ENCODE measurements around the gene NR1I3. TPM values are rescaled to one million over a fixed set of nuclear protein-coding genes. Genes with fewer than 3 reads are reported as not detected.
A peak's percentile ranks its signal among the peaks of the same experiment; 100 is the strongest.

The NR1I3 gene
- total RNA-seq, 1 experiment from 2014 or later = not detected

DNA sequence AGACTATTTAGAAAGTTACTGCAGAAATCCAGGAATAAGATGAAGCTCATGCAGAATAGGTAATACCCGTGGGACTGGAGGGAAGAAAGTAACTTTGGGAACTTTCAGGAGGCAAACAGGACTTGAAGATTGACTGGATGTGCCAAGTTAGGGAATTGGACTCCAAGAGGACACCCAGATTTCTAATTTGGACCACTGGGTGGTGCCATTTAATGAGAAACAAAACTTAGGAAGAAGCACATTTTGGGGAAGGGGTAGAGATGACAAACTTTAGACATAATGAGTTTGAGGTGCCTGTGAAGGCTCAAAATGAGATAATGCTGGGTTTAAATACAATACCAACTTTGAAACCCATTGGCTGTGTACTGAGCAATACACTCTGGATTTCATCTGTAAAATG, 57.4 kb downstream of the NR1I3 start:
- Histone ChIP-seq H3K36me3 (ENCODE audit: low read depth) (no peaks in the 10 kb centered on the region), H3K27me3 (ENCODE audit: insufficient read depth, low read depth) (no peaks in the 10 kb centered on the region), H3F3A (ENCODE audit: insufficient read depth, low read depth) (peaks cover 13% of the 10 kb centered on the region; the same call in 1 of the 2 replicates), H3K27ac (no peak overlapping the region), H3K4me1 (replicated peaks; ENCODE audit: insufficient read depth) (peaks cover 25% of the 10 kb centered on the region), H4K20me1 (ENCODE audit: insufficient read depth) (no peaks in the 10 kb centered on the region), H2AFZ (no peak overlapping the region), H3K4me3 (no peak overlapping the region), H3K4me2 (no peak overlapping the region), H3K9me3 (ENCODE audit: insufficient read depth, low read depth) (no peaks in the 10 kb centered on the region), H3K9me2 (ENCODE audit: insufficient read depth) (no peaks in the 10 kb centered on the region), H3K79me2 (ENCODE audit: low read depth) (peaks cover 14% of the 10 kb centered on the region)
- intact Hi-C loops (cut with micrococcal nuclease; ENCODE audit: unreplicated experiment) = no loop called here
- TF ChIP-seq EZH2 (IDR thresholded peaks at IDR 0.05; ENCODE audit: low read depth) = no peak
- TF ChIP-seq, protein P1, sequence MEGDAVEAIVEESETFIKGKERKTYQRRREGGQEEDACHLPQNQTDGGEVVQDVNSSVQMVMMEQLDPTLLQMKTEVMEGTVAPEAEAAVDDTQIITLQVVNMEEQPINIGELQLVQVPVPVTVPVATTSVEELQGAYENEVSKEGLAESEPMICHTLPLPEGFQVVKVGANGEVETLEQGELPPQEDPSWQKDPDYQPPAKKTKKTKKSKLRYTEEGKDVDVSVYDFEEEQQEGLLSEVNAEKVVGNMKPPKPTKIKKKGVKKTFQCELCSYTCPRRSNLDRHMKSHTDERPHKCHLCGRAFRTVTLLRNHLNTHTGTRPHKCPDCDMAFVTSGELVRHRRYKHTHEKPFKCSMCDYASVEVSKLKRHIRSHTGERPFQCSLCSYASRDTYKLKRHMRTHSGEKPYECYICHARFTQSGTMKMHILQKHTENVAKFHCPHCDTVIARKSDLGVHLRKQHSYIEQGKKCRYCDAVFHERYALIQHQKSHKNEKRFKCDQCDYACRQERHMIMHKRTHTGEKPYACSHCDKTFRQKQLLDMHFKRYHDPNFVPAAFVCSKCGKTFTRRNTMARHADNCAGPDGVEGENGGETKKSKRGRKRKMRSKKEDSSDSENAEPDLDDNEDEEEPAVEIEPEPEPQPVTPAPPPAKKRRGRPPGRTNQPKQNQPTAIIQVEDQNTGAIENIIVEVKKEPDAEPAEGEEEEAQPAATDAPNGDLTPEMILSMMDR (conservative IDR thresholded peaks at IDR 0.05) = no peak; the same call in 1 of the 2 replicates
- DNase-seq = no peak
- CTCF ChIA-PET = no interaction called here
- BruUV-seq (replicated peaks) = no TSS peak
- POLR2A ChIA-PET (ENCODE audit: unreplicated experiment) = no interaction called here

DNA sequence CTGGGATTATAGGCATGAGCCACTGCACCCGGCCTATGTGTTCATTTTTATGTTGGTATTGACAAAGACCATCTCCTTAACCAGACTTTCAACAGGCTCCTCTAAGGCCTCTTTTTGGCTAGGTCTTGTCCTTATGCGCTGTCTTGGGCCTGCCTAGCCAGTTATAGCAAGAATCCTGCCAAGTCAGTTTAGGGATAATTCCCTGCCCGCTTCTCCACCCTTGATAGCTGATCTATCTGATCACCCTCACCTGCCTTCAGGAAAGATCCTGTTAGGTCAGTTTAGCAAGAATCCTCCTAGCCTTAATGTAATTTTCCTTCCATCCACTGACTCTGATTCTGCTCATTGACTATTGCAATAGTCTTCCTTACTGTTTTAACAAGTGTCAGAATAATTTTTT, 58.3 kb downstream of the NR1I3 start:
- POLR2A ChIA-PET (ENCODE audit: unreplicated experiment) = interaction anchor here (0.6 kb wide), 1 partner anchor 202 kb away, joined by 3 read pairs; no protein-coding TSS in a partner anchor

More for the DNA sequence above, 58.3 kb downstream of the NR1I3 start:
- peak in 1 of 2 experiments; percentile 69 for DNase-seq
- CTCF ChIA-PET = no interaction called here
- H3K27ac ChIP-seq = no peak overlapping the region
- H3F3A ChIP-seq (ENCODE audit: insufficient read depth, low read depth) = peaks cover 13% of the 10 kb centered on the region; the same call in 1 of the 2 replicates
- H3K79me2 ChIP-seq (ENCODE audit: low read depth) = peaks cover 14% of the 10 kb centered on the region
- no TSS peak for BruUV-seq (replicated peaks)
- H3K9me2 ChIP-seq (ENCODE audit: insufficient read depth) = no peaks in the 10 kb centered on the region
- H3K4me3 ChIP-seq = no peak overlapping the region
- H3K4me2 ChIP-seq = no peak overlapping the region
- H2AFZ ChIP-seq = no peak overlapping the region
- no peaks in the 10 kb centered on the region for H3K36me3 ChIP-seq (ENCODE audit: low read depth)
- H3K9me3 ChIP-seq (ENCODE audit: insufficient read depth, low read depth) = no peaks in the 10 kb centered on the region
- H3K27me3 ChIP-seq (ENCODE audit: insufficient read depth, low read depth) = no peaks in the 10 kb centered on the region
- no peaks in the 10 kb centered on the region for H4K20me1 ChIP-seq (ENCODE audit: insufficient read depth)
- intact Hi-C loops (cut with micrococcal nuclease; ENCODE audit: unreplicated experiment) = no loop called here
- TF ChIP-seq, protein P1 (conservative IDR thresholded peaks at IDR 0.05) = no peak
- TF ChIP-seq EZH2 (IDR thresholded peaks at IDR 0.05; ENCODE audit: low read depth) = no peak
- peaks cover 25% of the 10 kb centered on the region for H3K4me1 ChIP-seq (replicated peaks; ENCODE audit: insufficient read depth)

Small RNA genes lying within 50 kb of the gene (microRNA-seq; reads per million reads assigned to microRNA genes)
- not detected for gene MIR5187 (ENCODE audit: borderline number of aligned reads, borderline replicate concordance)

Other genes with a start within 250 kb of the NR1I3 start
- gene F11R, start 217.1 kb downstream of the NR1I3 start, total RNA-seq (2021) = 99.9 and 117 TPM in 2 replicates
- 51.4 and 70.8 TPM in 2 replicates for gene TSTD1, start 199.2 kb downstream of the NR1I3 start, total RNA-seq (2021)
- 34.8 and 43.2 TPM in 2 replicates for gene USF1, start 192.2 kb downstream of the NR1I3 start, total RNA-seq (2021)
- 0.46 and 0.65 TPM in 2 replicates for gene ARHGAP30, start 168.3 kb downstream of the NR1I3 start, total RNA-seq (2021)
- 8.8 and 9.0 TPM in 2 replicates for gene NECTIN4, start 148.6 kb downstream of the NR1I3 start, total RNA-seq (2021)
- 5.6 and 7.4 TPM in 2 replicates for gene KLHDC9, start 139.8 kb downstream of the NR1I3 start, total RNA-seq (2021)
- gene PFDN2, start 120.2 kb downstream of the NR1I3 start, total RNA-seq (2021) = 68.2 and 74.4 TPM in 2 replicates
- 25.9 and 26.8 TPM in 2 replicates for gene NIT1, start 120.1 kb downstream of the NR1I3 start, total RNA-seq (2021)
- gene DEDD, start 105.5 kb downstream of the NR1I3 start, total RNA-seq (2021) = 26.7 and 29.8 TPM in 2 replicates
- 74.2 and 74.9 TPM in 2 replicates for gene UFC1, start 84.2 kb downstream of the NR1I3 start, total RNA-seq (2021)
- 32.3 and 34.8 TPM in 2 replicates for gene USP21, start 78.7 kb downstream of the NR1I3 start, total RNA-seq (2021)
- 23.1 and 26.4 TPM in 2 replicates for gene PPOX, start 71.8 kb downstream of the NR1I3 start, total RNA-seq (2021)
- 35.5 and 47.8 TPM in 2 replicates for gene B4GALT3, start 60.7 kb downstream of the NR1I3 start, total RNA-seq (2021)
- 0.08 TPM in 1 of 2 replicates, not detected in the other for gene ADAMTS4, start 39.1 kb downstream of the NR1I3 start, total RNA-seq (2021)
- gene NDUFS2, start 35.8 kb downstream of the NR1I3 start, total RNA-seq (2021) = 99.5 and 107 TPM in 2 replicates
- 1.3 TPM in 1 of 2 replicates, not detected in the other for gene FCER1G, start 22.9 kb downstream of the NR1I3 start, total RNA-seq (2021)
- not detected in 2 replicates for gene APOA2, start 14.6 kb downstream of the NR1I3 start, total RNA-seq (2021)
- gene TOMM40L, start 12.1 kb downstream of the NR1I3 start, total RNA-seq (2021) = 4.3 and 6.7 TPM in 2 replicates
- not detected in 2 replicates for gene PCP4L1, start 20.5 kb upstream of the NR1I3 start, total RNA-seq (2021)
- 0.39 and 0.43 TPM in 2 replicates for gene MPZ, start 71.8 kb upstream of the NR1I3 start, total RNA-seq (2021)
- gene SDHC, start 76.2 kb upstream of the NR1I3 start, total RNA-seq (2021) = 215 and 216 TPM in 2 replicates
- 1.5 TPM in 1 of 2 replicates, not detected in the other for gene CFAP126, start 129.7 kb upstream of the NR1I3 start, total RNA-seq (2021)

Measured in PC-9 (cell line).